ENCODE data around the gene TRANK1.

DNA sequence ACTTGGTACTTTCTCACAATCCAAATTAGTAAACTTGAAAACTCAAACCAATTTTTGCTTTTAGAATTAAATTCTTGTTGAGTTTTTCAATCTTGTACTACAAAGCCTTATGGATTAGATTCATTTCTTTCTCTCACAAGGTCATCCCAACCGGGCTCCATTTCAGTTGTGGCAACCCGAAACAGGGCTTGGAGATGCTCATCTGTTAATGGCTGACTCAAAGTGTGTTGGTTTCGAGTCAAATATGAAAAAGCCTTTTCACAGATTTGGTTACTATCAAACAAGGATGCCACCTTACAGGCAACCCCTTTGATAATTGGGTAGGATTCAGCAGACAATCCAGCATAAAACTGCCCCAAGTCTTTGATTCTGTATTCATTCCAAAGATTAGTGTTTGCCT is 46.3 kb upstream of the TRANK1 start:
- no peak for TF ChIP-seq POLR2A (IDR thresholded peaks at IDR 0.05)
- TF ChIP-seq, protein P1, sequence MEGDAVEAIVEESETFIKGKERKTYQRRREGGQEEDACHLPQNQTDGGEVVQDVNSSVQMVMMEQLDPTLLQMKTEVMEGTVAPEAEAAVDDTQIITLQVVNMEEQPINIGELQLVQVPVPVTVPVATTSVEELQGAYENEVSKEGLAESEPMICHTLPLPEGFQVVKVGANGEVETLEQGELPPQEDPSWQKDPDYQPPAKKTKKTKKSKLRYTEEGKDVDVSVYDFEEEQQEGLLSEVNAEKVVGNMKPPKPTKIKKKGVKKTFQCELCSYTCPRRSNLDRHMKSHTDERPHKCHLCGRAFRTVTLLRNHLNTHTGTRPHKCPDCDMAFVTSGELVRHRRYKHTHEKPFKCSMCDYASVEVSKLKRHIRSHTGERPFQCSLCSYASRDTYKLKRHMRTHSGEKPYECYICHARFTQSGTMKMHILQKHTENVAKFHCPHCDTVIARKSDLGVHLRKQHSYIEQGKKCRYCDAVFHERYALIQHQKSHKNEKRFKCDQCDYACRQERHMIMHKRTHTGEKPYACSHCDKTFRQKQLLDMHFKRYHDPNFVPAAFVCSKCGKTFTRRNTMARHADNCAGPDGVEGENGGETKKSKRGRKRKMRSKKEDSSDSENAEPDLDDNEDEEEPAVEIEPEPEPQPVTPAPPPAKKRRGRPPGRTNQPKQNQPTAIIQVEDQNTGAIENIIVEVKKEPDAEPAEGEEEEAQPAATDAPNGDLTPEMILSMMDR (IDR thresholded peaks at IDR 0.05), result no peak

Data from heart left ventricle (tissue), 13 donors.